HEK293 (cell line): Measurements from ENCODE around the gene PDE10A.

Source experiments
- CTCF ChIA-PET: fragments of 350-600 bp; formaldehyde crosslinking; extraction: SDS; loops from one replicate; lab custom pipeline; 2021; ENCODE audit warnings: antibody characterized with exemption; lab: Yijun Ruan, JAX
- POLR2A ChIA-PET: fragments of 300-600 bp; formaldehyde crosslinking; extraction: SDS; loops from one replicate; lab custom pipeline; 2020; ENCODE audit warnings: antibody characterized with exemption, inconsistent platforms; lab: Yijun Ruan, JAX
- H3K27ac ChIP-seq: fragments of 200-500 bp; sonication (Bioruptor generic); 2 replicates; pipeline ENCODE4 v1.5.1; 2014; ENCODE audit warnings: low read depth, low read length, control low read depth, inconsistent platforms; ENCODE audit errors: extremely low read depth
- H3K36me3 ChIP-seq, 2 experiments: fragments of 200-500 bp in 1 of 2; sonication (Bioruptor generic) in 1 of 2; 1 replicate in 1 of 2; 2 replicates in 1 of 2; pipeline ENCODE4 v1.5.1; 2014 to 2017; ENCODE audit warnings: inconsistent platforms in 2 of 2, low read length in 2 of 2; ENCODE audit not compliant: control insufficient read depth in 2 of 2, insufficient read depth in 1 of 2
- H3K4me1 ChIP-seq: fragments of 200-500 bp; sonication (Bioruptor generic); 2 replicates; pipeline ENCODE4 v1.5.1; 2014; ENCODE audit warnings: mild to moderate bottlenecking, low read length, inconsistent platforms; ENCODE audit not compliant: control insufficient read depth, insufficient read depth
- H3K4me3 ChIP-seq: 2 replicates; pipeline ENCODE4 v1.5.1; 2011; ENCODE audit warnings: low read depth, mild to moderate bottlenecking, control low read depth, low read length, moderate library complexity
- H3K9me3 ChIP-seq: fragments of 200-500 bp; sonication (Bioruptor generic); 2 replicates; pipeline ENCODE4 v1.5.1; 2014; ENCODE audit warnings: low read depth, low read length, inconsistent platforms; ENCODE audit not compliant: control insufficient read depth, insufficient read depth
- ATF2 ChIP-seq: fragments of 450-650 bp; formaldehyde crosslinking; IDR thresholded peaks from 2 replicates; pipeline ENCODE4 v1.5.1; 2016; ENCODE audit warnings: missing biosample characterization, missing genetic modification characterization, low read depth
- MZF1 ChIP-seq: fragments of 450-650 bp; formaldehyde crosslinking; IDR thresholded peaks from 2 replicates; pipeline ENCODE4 v1.5.1; 2017; ENCODE audit warnings: missing biosample characterization, missing genetic modification characterization, borderline replicate concordance
- OSR2 ChIP-seq: fragments of 450-650 bp; formaldehyde crosslinking; IDR thresholded peaks from 2 replicates; pipeline ENCODE4 v1.5.1; 2016; ENCODE audit warnings: missing biosample characterization, missing genetic modification characterization
- ZBTB26 ChIP-seq: fragments of 450-650 bp; formaldehyde crosslinking; optimal IDR thresholded peaks from 2 replicates; pipeline ENCODE3; 2016; ENCODE audit warnings: missing biosample characterization, mild to moderate bottlenecking, missing genetic modification characterization
- ZFP37 ChIP-seq: fragments of 450-650 bp; formaldehyde crosslinking; IDR thresholded peaks from 2 replicates; pipeline ENCODE4 v1.5.1; 2016; ENCODE audit warnings: missing biosample characterization, missing genetic modification characterization
- ZFP69B ChIP-seq: fragments of 450-650 bp; formaldehyde crosslinking; IDR thresholded peaks from 2 replicates; pipeline ENCODE4 v1.5.1; 2016; ENCODE audit warnings: missing biosample characterization, missing genetic modification characterization
- ZNF138 ChIP-seq: fragments of 450-650 bp; formaldehyde crosslinking; IDR thresholded peaks from 2 replicates; pipeline ENCODE4 v1.5.1; 2016; ENCODE audit warnings: missing biosample characterization, missing genetic modification characterization, borderline replicate concordance
- ZNF280C ChIP-seq: fragments of 450-650 bp; formaldehyde crosslinking; IDR thresholded peaks from 2 replicates; pipeline ENCODE4 v1.5.1; 2016; ENCODE audit warnings: missing biosample characterization, missing genetic modification characterization
- ZNF324 ChIP-seq: fragments of 450-650 bp; formaldehyde crosslinking; IDR thresholded peaks from 2 replicates; pipeline ENCODE4 v1.5.1; 2016; ENCODE audit warnings: missing biosample characterization, missing genetic modification characterization
- ZNF596 ChIP-seq: fragments of 450-650 bp; IDR thresholded peaks from 2 replicates; pipeline ENCODE4 v1.5.0; 2018; ENCODE audit warnings: missing biosample characterization, mild to moderate bottlenecking, missing genetic modification characterization, moderate library complexity
- ZNF645 ChIP-seq: fragments of 450-650 bp; formaldehyde crosslinking; IDR thresholded peaks from 2 replicates; pipeline ENCODE4; 2016; ENCODE audit warnings: missing biosample characterization, missing genetic modification characterization
- ZNF792 ChIP-seq: fragments of 450-650 bp; formaldehyde crosslinking; IDR thresholded peaks from 2 replicates; pipeline ENCODE4 v1.5.1; 2016; ENCODE audit warnings: missing biosample characterization, missing genetic modification characterization
- TF ChIP-seq, protein P1 (sequence below): fragments of 450-650 bp; formaldehyde crosslinking; IDR thresholded peaks from 2 replicates; pipeline ENCODE4 v1.5.1; 2016; ENCODE audit warnings: missing biosample characterization, missing genetic modification characterization
- TF ChIP-seq, protein P2 (sequence below): fragments of 450-650 bp; formaldehyde crosslinking; IDR thresholded peaks from 2 replicates; pipeline ENCODE4 v1.5.1; 2016; ENCODE audit warnings: missing biosample characterization, missing genetic modification characterization

PDE10A gene

GRCh38 chr6:165626711-165627110 lies 36.3 kb downstream of the PDE10A start:
- H3K4me1 ChIP-seq: peaks cover 8% of the 10 kb centered on the region; the same call in 1 of the 2 replicates
- POLR2A ChIA-PET: no interaction called here
- CTCF ChIA-PET: no interaction called here
- no peaks in the 10 kb centered on the region for H3K9me3 ChIP-seq
- TF ChIP-seq, protein P1, sequence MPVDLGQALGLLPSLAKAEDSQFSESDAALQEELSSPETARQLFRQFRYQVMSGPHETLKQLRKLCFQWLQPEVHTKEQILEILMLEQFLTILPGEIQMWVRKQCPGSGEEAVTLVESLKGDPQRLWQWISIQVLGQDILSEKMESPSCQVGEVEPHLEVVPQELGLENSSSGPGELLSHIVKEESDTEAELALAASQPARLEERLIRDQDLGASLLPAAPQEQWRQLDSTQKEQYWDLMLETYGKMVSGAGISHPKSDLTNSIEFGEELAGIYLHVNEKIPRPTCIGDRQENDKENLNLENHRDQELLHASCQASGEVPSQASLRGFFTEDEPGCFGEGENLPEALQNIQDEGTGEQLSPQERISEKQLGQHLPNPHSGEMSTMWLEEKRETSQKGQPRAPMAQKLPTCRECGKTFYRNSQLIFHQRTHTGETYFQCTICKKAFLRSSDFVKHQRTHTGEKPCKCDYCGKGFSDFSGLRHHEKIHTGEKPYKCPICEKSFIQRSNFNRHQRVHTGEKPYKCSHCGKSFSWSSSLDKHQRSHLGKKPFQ (tag by site-specific recombination): no peak
- TF ChIP-seq OSR2 (tag by site-specific recombination) (no peak), ZNF645 (no peak), ZNF280C (no peak), ZNF596 (tag by site-specific recombination) (no peak), ZBTB26 (tag by site-specific recombination) (no peak), MZF1 (tag by site-specific recombination) (no peak), ZNF792 (tag by site-specific recombination) (no peak), ZNF138 (tag by site-specific recombination) (no peak), ZNF324 (tag by site-specific recombination) (no peak), ZFP69B (tag by site-specific recombination) (no peak)
- no peak overlapping the region for H3K27ac ChIP-seq
- no peak overlapping the region for H3K4me3 ChIP-seq
- H3K36me3 ChIP-seq: peaks cover 0 to 4% of the 10 kb centered on the region in 2 experiments; a peak in 1 of 3 replicates

GRCh38 chr6:165624871-165625639 lies 38.0 kb downstream of the PDE10A start:
- H3K36me3 ChIP-seq: peaks cover 0 to 4% of the 10 kb centered on the region in 2 experiments; a peak in 1 of 3 replicates
- TF ChIP-seq ZFP37 (no peak), ATF2 (peak; percentile 61; the same call in 1 of the 2 replicates)
- TF ChIP-seq, protein P2, sequence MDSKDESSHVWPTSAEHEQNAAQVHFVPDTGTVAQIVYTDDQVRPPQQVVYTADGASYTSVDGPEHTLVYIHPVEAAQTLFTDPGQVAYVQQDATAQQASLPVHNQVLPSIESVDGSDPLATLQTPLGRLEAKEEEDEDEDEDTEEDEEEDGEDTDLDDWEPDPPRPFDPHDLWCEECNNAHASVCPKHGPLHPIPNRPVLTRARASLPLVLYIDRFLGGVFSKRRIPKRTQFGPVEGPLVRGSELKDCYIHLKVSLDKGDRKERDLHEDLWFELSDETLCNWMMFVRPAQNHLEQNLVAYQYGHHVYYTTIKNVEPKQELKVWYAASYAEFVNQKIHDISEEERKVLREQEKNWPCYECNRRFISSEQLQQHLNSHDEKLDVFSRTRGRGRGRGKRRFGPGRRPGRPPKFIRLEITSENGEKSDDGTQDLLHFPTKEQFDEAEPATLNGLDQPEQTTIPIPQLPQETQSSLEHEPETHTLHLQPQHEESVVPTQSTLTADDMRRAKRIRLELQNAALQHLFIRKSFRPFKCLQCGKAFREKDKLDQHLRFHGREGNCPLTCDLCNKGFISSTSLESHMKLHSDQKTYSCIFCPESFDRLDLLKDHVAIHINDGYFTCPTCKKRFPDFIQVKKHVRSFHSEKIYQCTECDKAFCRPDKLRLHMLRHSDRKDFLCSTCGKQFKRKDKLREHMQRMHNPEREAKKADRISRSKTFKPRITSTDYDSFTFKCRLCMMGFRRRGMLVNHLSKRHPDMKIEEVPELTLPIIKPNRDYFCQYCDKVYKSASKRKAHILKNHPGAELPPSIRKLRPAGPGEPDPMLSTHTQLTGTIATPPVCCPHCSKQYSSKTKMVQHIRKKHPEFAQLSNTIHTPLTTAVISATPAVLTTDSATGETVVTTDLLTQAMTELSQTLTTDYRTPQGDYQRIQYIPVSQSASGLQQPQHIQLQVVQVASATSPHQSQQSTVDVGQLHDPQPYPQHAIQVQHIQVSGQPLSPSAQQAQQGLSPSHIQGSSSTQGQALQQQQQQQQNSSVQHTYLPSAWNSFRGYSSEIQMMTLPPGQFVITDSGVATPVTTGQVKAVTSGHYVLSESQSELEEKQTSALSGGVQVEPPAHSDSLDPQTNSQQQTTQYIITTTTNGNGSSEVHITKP (tag by site-specific recombination): no peak
- POLR2A ChIA-PET: no interaction called here

More at GRCh38 chr6:165624871-165625639, 38.0 kb downstream of the PDE10A start:
- Histone ChIP-seq H3K4me3 (no peak overlapping the region), H3K9me3 (no peaks in the 10 kb centered on the region), H3K27ac (no peak overlapping the region), H3K4me1 (0 out of 2 replicates have a peak, but pooled peaks cover under 1% of the 10 kb centered on the region)
- CTCF ChIA-PET: no interaction called here
